ENCODE data around the gene KCNQ1.

Gene KCNQ1

GRCh38 chr11:2841411-2842190 is 396.8 kb downstream of the KCNQ1 start:
- FAIRE-seq, result no peak
- no peak for TF ChIP-seq CTCF (IDR thresholded peaks at IDR 0.05; ENCODE audit: insufficient read depth, missing control alignments)
- DNase-seq (ENCODE audit: insufficient read length, low spot score), result no peak

GRCh38 chr11:2842876-2843275 is 398.1 kb downstream of the KCNQ1 start:
- FAIRE-seq (no peak), DNase-seq (ENCODE audit: insufficient read length, low spot score) (no peak)
- no peak for TF ChIP-seq CTCF (IDR thresholded peaks at IDR 0.05; ENCODE audit: insufficient read depth, missing control alignments)

- FAIRE-seq (no peak), DNase-seq (ENCODE audit: insufficient read length, low spot score) (no peak)
- TF ChIP-seq CTCF (IDR thresholded peaks at IDR 0.05; ENCODE audit: insufficient read depth, missing control alignments), result no peak
Measured at GRCh38 chr11:2843551-2843950, 398.7 kb downstream of the KCNQ1 start.

GRCh38 chr11:2844116-2844842 is 399.5 kb downstream of the KCNQ1 start:
- no peak for TF ChIP-seq CTCF (IDR thresholded peaks at IDR 0.05; ENCODE audit: insufficient read depth, missing control alignments)
- FAIRE-seq (no peak), DNase-seq (ENCODE audit: insufficient read length, low spot score) (no peak)

- DNase-seq (ENCODE audit: insufficient read length, low spot score) (no peak), FAIRE-seq (no peak)
- no peak for TF ChIP-seq CTCF (IDR thresholded peaks at IDR 0.05; ENCODE audit: insufficient read depth, missing control alignments)
Measured at GRCh38 chr11:2844996-2845395, 400.2 kb downstream of the KCNQ1 start.

GRCh38 chr11:2846056-2846455 is 401.2 kb downstream of the KCNQ1 start:
- no peak for DNase-seq (ENCODE audit: insufficient read length, low spot score)
- no peak for TF ChIP-seq CTCF (IDR thresholded peaks at IDR 0.05; ENCODE audit: insufficient read depth, missing control alignments)
- no peak for FAIRE-seq

- DNase-seq (ENCODE audit: insufficient read length, low spot score), result no peak
- FAIRE-seq, result no peak
- no peak for TF ChIP-seq CTCF (IDR thresholded peaks at IDR 0.05; ENCODE audit: insufficient read depth, missing control alignments)
Measured at GRCh38 chr11:2846470-2846869, 401.7 kb downstream of the KCNQ1 start.
